K562 (cell line): Measurements from ENCODE around the gene LENG8. TPM values are rescaled to one million over a fixed set of nuclear protein-coding genes. Genes with fewer than 3 reads are reported as not detected.

Experiments used
- AFF4 ChIP-seq: sonication (generic); formaldehyde crosslinking; IDR thresholded peaks from 2 replicates; pipeline ENCODE4 v1.8.0; 2023; ENCODE audit warnings: mild to moderate bottlenecking, missing genetic modification reagents
- BRD9 ChIP-seq: fragments of 450-650 bp; IDR thresholded peaks from 2 replicates; pipeline ENCODE4 v1.6.1; 2018; ENCODE audit warnings: low read depth; ENCODE audit not compliant: partially characterized antibody
- CBX1 ChIP-seq: sonication (generic); IDR thresholded peaks from 2 replicates; pipeline ENCODE4 v1.6.1; 2016; ENCODE audit warnings: antibody characterized with exemption, low read depth, mild to moderate bottlenecking
- CSDE1 ChIP-seq, 2 experiments: fragments of 450-650 bp; IDR thresholded peaks; 2 replicates each; pipeline ENCODE4 v1.6.1; 2016; ENCODE audit warnings: mild to moderate bottlenecking in 1 of 2
- FOXA1 ChIP-seq: fragments of 450-650 bp; IDR thresholded peaks from 2 replicates; pipeline ENCODE4 v1.6.1; 2016; ENCODE audit warnings: mild to moderate bottlenecking, borderline replicate concordance
- GTF2E2 ChIP-seq: fragments of 200-800 bp; sonication (Bioruptor generic); IDR thresholded peaks from 2 replicates; pipeline ENCODE4 v1.6.1; 2016; ENCODE audit warnings: missing genetic modification characterization, missing compliant biosample characterization
- HBP1 ChIP-seq: fragments of 450-650 bp; formaldehyde crosslinking; IDR thresholded peaks from 2 replicates; pipeline ENCODE4 v1.4.0; 2022; ENCODE audit warnings: missing genetic modification characterization
- HLTF ChIP-seq: fragments of 450-650 bp; IDR thresholded peaks from 2 replicates; pipeline ENCODE4 v1.6.1; 2016
- HNRNPL ChIP-seq: fragments of 200-400 bp; formaldehyde crosslinking; IDR thresholded peaks from 2 replicates; pipeline ENCODE4 v1.6.1; 2017; ENCODE audit warnings: low read depth, mild to moderate bottlenecking, low read length
- MEF2D ChIP-seq: conservative IDR thresholded peaks from 2 replicates; pipeline ENCODE4 v1.6.1; 2016; ENCODE audit warnings: low read depth, missing genetic modification characterization, missing compliant biosample characterization
- MTA1 ChIP-seq: fragments of 450-650 bp; IDR thresholded peaks from 2 replicates; pipeline ENCODE4 v1.6.1; 2017; ENCODE audit warnings: borderline replicate concordance
- MYBL2 ChIP-seq, 2 experiments: fragments of 450-650 bp in 1 of 2; sonication (generic) in 1 of 2; formaldehyde crosslinking in 1 of 2; IDR thresholded peaks; 2 replicates each; pipeline versions ENCODE4 v1.6.1 to v1.8.1; 2017 to 2022; ENCODE audit warnings: borderline replicate concordance in 1 of 2, inconsistent platforms in 1 of 2, low read depth in 1 of 2, mild to moderate bottlenecking in 1 of 2, missing genetic modification reagents in 1 of 2, moderate library complexity in 1 of 2
- PHB ChIP-seq: fragments of 250-450 bp; sonication (Bioruptor Pico); IDR thresholded peaks from 2 replicates; pipeline ENCODE4 v1.5.0; 2021
- POLR2H ChIP-seq: IDR thresholded peaks from 2 replicates; pipeline ENCODE4 v1.6.1; 2016; ENCODE audit warnings: missing genetic modification characterization, low read depth, mild to moderate bottlenecking, control low read depth, missing compliant biosample characterization, moderate library complexity
- SMARCE1 ChIP-seq: fragments of 450-650 bp; IDR thresholded peaks from 2 replicates; pipeline ENCODE4 v1.7.1; 2016; ENCODE audit warnings: mild to moderate bottlenecking
- SMC3 ChIP-seq: conservative IDR thresholded peaks from 2 replicates; pipeline ENCODE4 v1.6.1; 2011; ENCODE audit warnings: low read depth, low read length, improper control_type of control experiment; ENCODE audit not compliant: insufficient read depth
- SREBF2 ChIP-seq: sonication (generic); formaldehyde crosslinking; IDR thresholded peaks from 2 replicates; pipeline ENCODE4 v1.4.0; 2020; ENCODE audit warnings: mild to moderate bottlenecking, missing genetic modification reagents
- TFAM ChIP-seq: fragments of 250-450 bp; sonication (Bioruptor Pico); conservative IDR thresholded peaks from 2 replicates; pipeline ENCODE4 v1.5.0; 2021; ENCODE audit warnings: mild to moderate bottlenecking, moderate library complexity
- ZNF224 ChIP-seq: sonication (generic); formaldehyde crosslinking; IDR thresholded peaks from 2 replicates; pipeline ENCODE4 v1.8.0; 2022; ENCODE audit warnings: mild to moderate bottlenecking, missing genetic modification reagents
- ZNF507 ChIP-seq: conservative IDR thresholded peaks from 2 replicates; pipeline ENCODE4 v1.6.1; 2017; ENCODE audit warnings: missing genetic modification characterization, missing compliant biosample characterization
- polyA plus RNA-seq, 8 experiments: library from polyadenylated mRNA; depleted of rRNA in 4 of 8; stranded (reverse) in 5 of 8; unstranded in 3 of 8; fragments of >200 nt; fragmentation: Nextera tagmentation in 2 of 8; fragmentation: Illumina TruSeq in 1 of 8; extraction: Ambion mirVana in 2 of 8; extraction: Trizol in 1 of 8; gene quantifications; 2 replicates each; pipeline versions ENCODE4 v1.2.1 to v1.2.3, GENCODE V29; 2011 to 2014; ENCODE audit warnings: inconsistent platforms in 1 of 8, missing spikeins in 1 of 8
- total RNA-seq, 7 experiments: library from RNA; depleted of rRNA in 6 of 7; stranded (reverse); fragments of >200 nt in 6 of 7; fragmentation: Illumina TruSeq in 2 of 7; extraction: Trizol in 2 of 7; gene quantifications; 2 replicates each; pipeline versions ENCODE4 v1.2.1 to v1.2.3, GENCODE V29; 2011 to 2021; ENCODE audit warnings: low replicate concordance in 1 of 7
- TF ChIP-seq, protein P1 (sequence below): fragments of 250-450 bp; sonication (Bioruptor Pico); IDR thresholded peaks from 2 replicates; pipeline ENCODE4 v1.5.0; 2020; ENCODE audit warnings: mild to moderate bottlenecking

The LENG8 gene
- total and polyA plus RNA-seq, 9 of the 15 experiments (the other 6 are each of a cell fraction or from before 2014, with no cell fraction given), result 0.74 to 146 (median 28.1) TPM

DNA sequence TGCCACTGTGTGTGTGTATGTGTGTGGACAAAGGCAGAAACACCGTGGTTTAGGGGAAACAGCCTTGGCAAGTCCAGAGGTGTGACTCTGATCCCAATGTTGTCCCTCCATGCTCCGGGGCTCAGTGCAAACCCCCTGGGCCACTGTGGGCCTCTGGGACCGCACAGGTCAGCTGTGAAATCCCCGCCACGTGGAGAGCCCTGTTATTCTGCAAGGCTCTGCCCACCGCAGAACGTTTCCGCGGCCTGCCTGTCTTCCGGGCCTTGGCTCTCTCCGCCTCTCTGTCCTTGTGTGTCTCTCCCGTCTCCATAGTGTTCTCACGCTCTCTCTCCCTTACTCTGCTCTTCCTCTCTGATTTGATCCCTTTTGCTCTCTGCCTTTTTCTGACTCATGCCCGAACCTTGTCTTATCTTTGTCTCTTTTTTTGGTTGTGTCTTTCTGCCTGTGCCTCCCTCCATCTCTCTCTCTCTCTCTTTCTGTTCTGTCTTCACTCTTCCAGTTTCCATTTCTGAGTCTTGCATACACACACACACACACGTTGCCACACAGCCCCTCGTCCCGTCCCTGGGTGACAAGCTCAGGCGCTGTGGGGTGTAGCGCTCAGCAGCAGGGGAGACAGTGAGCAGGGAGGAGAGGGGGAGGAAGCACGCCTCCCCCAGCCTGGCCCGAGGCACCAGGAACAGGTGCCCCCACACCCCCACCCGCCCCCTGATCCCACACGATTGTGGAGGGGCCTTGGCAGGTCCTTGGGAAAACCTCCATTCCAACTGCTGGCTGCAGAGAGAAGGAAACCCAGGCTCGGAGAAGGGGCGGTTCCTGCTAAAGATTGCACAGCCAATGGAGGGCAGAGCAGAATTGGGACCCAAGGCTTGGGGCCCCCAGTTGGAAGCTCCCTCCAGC, 30.7 kb upstream of the LENG8 start (continued):
- TF ChIP-seq HBP1 (CRISPR knock-in tag) (no peak), MYBL2 (IDR thresholded peaks at IDR 0.05; ENCODE audit: low read depth) (no peak), MYBL2 (CRISPR knock-in tag; IDR thresholded peaks at IDR 0.05; ENCODE audit: borderline replicate concordance) (no peak), CBX1 (no peak), BRD9 (no peak), SREBF2 (no peak), AFF4 (no peak), TFAM (CRISPR knock-in tag) (no peak), MEF2D (tag) (no peak), PHB (no peak), ZNF507 (tag) (no peak), SMC3 (no peak), FOXA1 (no peak), HNRNPL (no peak), HLTF (no peak), GTF2E2 (tag) (no peak), MTA1 (no peak), POLR2H (tag) (no peak), SMARCE1 (no peak), CSDE1 (IDR thresholded peaks at IDR 0.05) (no peak), ZNF224 (CRISPR knock-in tag) (no peak)
- TF ChIP-seq, protein P1, sequence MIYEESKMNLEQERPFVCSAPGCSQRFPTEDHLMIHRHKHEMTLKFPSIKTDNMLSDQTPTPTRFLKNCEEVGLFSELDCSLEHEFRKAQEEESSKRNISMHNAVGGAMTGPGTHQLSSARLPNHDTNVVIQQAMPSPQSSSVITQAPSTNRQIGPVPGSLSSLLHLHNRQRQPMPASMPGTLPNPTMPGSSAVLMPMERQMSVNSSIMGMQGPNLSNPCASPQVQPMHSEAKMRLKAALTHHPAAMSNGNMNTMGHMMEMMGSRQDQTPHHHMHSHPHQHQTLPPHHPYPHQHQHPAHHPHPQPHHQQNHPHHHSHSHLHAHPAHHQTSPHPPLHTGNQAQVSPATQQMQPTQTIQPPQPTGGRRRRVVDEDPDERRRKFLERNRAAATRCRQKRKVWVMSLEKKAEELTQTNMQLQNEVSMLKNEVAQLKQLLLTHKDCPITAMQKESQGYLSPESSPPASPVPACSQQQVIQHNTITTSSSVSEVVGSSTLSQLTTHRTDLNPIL (CRISPR knock-in tag), result no peak
